ENCODE results near the gene SH3TC1.

GRCh38 chr4:8242782-8243560 is 43.9 kb downstream of the SH3TC1 start:
- TF ChIP-seq CTCF (IDR thresholded peaks at IDR 0.05) (no peak), POLR2A (IDR thresholded peaks at IDR 0.05; ENCODE audit: low read depth) (no peak)

Measured in esophagus muscularis mucosa (tissue), 3 donors.